SK-N-SH (cell line): ENCODE measurements around the gene MYCBPAP. TPM values are rescaled to one million over a fixed set of nuclear protein-coding genes. Genes with fewer than 3 reads are reported as not detected.

Experiments used
- CTCF ChIA-PET: fragments of 300-600, 350-600 bp; formaldehyde crosslinking; extraction: SDS; loops from one replicate; lab custom pipeline; 2021; lab: Yijun Ruan, JAX
- POLR2A ChIA-PET: fragments of 350-600 bp; sonication (Branson Sonifier 250); formaldehyde crosslinking; extraction: SDS; loops from one replicate; lab custom pipeline; 2020; ENCODE audit warnings: antibody characterized with exemption, inconsistent platforms; lab: Yijun Ruan, JAX
- DNase-seq: peaks from one replicate; pipeline ENCODE4 v3.0.0; 2012
- H2AFZ ChIP-seq: fragments of 200-600 bp; sonication (generic); 2 replicates; pipeline ENCODE4 v1.8.1; 2016; ENCODE audit warnings: antibody characterized with exemption, mild to moderate bottlenecking, low read depth
- H3F3A ChIP-seq: fragments of 200-600 bp; sonication (generic); replicated peaks from 2 replicates; pipeline ENCODE3; 2016; ENCODE audit warnings: antibody characterized with exemption, mild to moderate bottlenecking; ENCODE audit not compliant: insufficient read depth
- H3K27ac ChIP-seq, 2 experiments: fragments of 200-500 bp in 1 of 2; fragments of 200-600 bp in 1 of 2; sonication (Bioruptor generic) in 1 of 2; sonication (generic), shearing (Covaris generic) in 1 of 2; 2 replicates each; pipeline versions ENCODE4 v1.5.1 to v1.6.1; 2014 to 2016; ENCODE audit warnings: low read depth in 2 of 2, inconsistent platforms in 1 of 2, low read length in 1 of 2, mild to moderate bottlenecking in 1 of 2, mixed read lengths in 1 of 2
- H3K27me3 ChIP-seq: fragments of 200-600 bp; sonication (generic), shearing (Covaris generic); 2 replicates; pipeline ENCODE4 v1.6.1; 2016; ENCODE audit warnings: mixed run types; ENCODE audit not compliant: insufficient read depth
- H3K36me3 ChIP-seq, 2 experiments: fragments of 200-500 bp in 1 of 2; fragments of 200-600 bp in 1 of 2; sonication (Bioruptor generic) in 1 of 2; sonication (generic) in 1 of 2; replicated peaks in 1 of 2; 2 replicates each; pipeline versions ENCODE3 to v1.5.1; 2014 to 2016; ENCODE audit warnings: low read length in 1 of 2, mild to moderate bottlenecking in 1 of 2; ENCODE audit not compliant: insufficient read depth in 2 of 2, control insufficient read depth in 1 of 2
- H3K4me1 ChIP-seq, 2 experiments: fragments of 200-500 bp in 1 of 2; fragments of 200-600 bp in 1 of 2; sonication (Bioruptor generic) in 1 of 2; sonication (generic), shearing (Covaris generic) in 1 of 2; 2 replicates each; pipeline versions ENCODE4 v1.5.1 to v1.6.1; 2014 to 2016; ENCODE audit warnings: low read depth in 1 of 2, low read length in 1 of 2, mixed run types in 1 of 2; ENCODE audit not compliant: insufficient read depth in 2 of 2, control insufficient read depth in 1 of 2
- H3K4me2 ChIP-seq: fragments of 200-600 bp; sonication (generic), shearing (Covaris generic); 2 replicates; pipeline ENCODE4 v1.6.1; 2017; ENCODE audit warnings: mixed run types
- H3K4me3 ChIP-seq, 2 experiments: fragments of 200-500 bp in 1 of 2; fragments of 200-600 bp in 1 of 2; sonication (Bioruptor generic) in 1 of 2; sonication (generic), shearing (Covaris generic) in 1 of 2; 2 replicates each; pipeline versions ENCODE4 v1.5.1 to v1.8.1; 2014 to 2016; ENCODE audit warnings: low read depth in 2 of 2, inconsistent platforms in 1 of 2, low read length in 1 of 2, mild to moderate bottlenecking in 1 of 2, mixed read lengths in 1 of 2, moderate library complexity in 1 of 2
- H3K79me2 ChIP-seq: fragments of 200-600 bp; sonication (generic); 2 replicates; pipeline ENCODE4 v1.8.1; 2017; ENCODE audit warnings: mild to moderate bottlenecking; ENCODE audit not compliant: insufficient read depth
- H3K9ac ChIP-seq: fragments of 200-600 bp; sonication (generic); 2 replicates; pipeline ENCODE4 v1.6.1; 2017; ENCODE audit warnings: mixed run types
- H3K9me2 ChIP-seq: fragments of 200-600 bp; sonication (generic); 2 replicates; pipeline ENCODE4 v1.6.1; 2017; ENCODE audit warnings: mixed run types
- H3K9me3 ChIP-seq: fragments of 200-600 bp; sonication (generic); 2 replicates; pipeline ENCODE4 v1.6.1; 2017; ENCODE audit warnings: mixed run types, mild to moderate bottlenecking, moderate library complexity
- H4K20me1 ChIP-seq: fragments of 200-600 bp; sonication (generic); 2 replicates; pipeline ENCODE4 v1.6.1; 2017; ENCODE audit warnings: mild to moderate bottlenecking, mixed run types; ENCODE audit not compliant: insufficient read depth
- CHD2 ChIP-seq: fragments of 150-350 bp; IDR thresholded peaks from 2 replicates; pipeline ENCODE4 v1.6.1; 2018; ENCODE audit warnings: low read length; ENCODE audit not compliant: partially characterized antibody
- CTCF ChIP-seq: fragments of 200-600 bp; sonication (generic); IDR thresholded peaks from 2 replicates; pipeline ENCODE4 v1.6.1; 2017; ENCODE audit warnings: antibody characterized with exemption, mild to moderate bottlenecking, moderate library complexity
- EZH2phosphoT487 ChIP-seq: fragments of 200-600 bp; sonication (generic); IDR thresholded peaks from 2 replicates; pipeline ENCODE4 v1.6.1; 2017; ENCODE audit warnings: low read depth, mixed run types, mild to moderate bottlenecking, antibody characterized with exemption, moderate library complexity, borderline replicate concordance
- FOXJ3 ChIP-seq: sonication (generic); formaldehyde crosslinking; IDR thresholded peaks from 2 replicates; pipeline ENCODE4 v1.5.1; 2020; ENCODE audit warnings: mild to moderate bottlenecking, missing genetic modification reagents
- FOXM1 ChIP-seq: IDR thresholded peaks from 2 replicates; pipeline ENCODE4 v1.4.0; 2012; ENCODE audit warnings: low read depth, mild to moderate bottlenecking
- MAX ChIP-seq: IDR thresholded peaks from 2 replicates; pipeline ENCODE4 v1.4.0; 2012; ENCODE audit warnings: low read depth
- MEF2A ChIP-seq: IDR thresholded peaks from 2 replicates; pipeline ENCODE4 v1.4.0; 2012; ENCODE audit warnings: low read depth, borderline replicate concordance
- NRF1 ChIP-seq: IDR thresholded peaks from 2 replicates; pipeline ENCODE4 v1.6.1; 2012; ENCODE audit warnings: low read depth, mild to moderate bottlenecking, low read length
- PBX3 ChIP-seq: IDR thresholded peaks from 2 replicates; pipeline ENCODE4; 2012
- POLR2AphosphoS5 ChIP-seq: IDR thresholded peaks from 2 replicates; pipeline ENCODE4 v1.6.1; 2012; ENCODE audit warnings: low read depth, low read length
- RCOR1 ChIP-seq: fragments of 150-350 bp; IDR thresholded peaks from 2 replicates; pipeline ENCODE4 v1.6.1; 2017; ENCODE audit warnings: antibody characterized with exemption, low read length
- RXRA ChIP-seq: IDR thresholded peaks from 2 replicates; pipeline ENCODE4 v1.4.0; 2012; ENCODE audit warnings: low read depth, mild to moderate bottlenecking, borderline replicate concordance
- SIN3A ChIP-seq: IDR thresholded peaks from 2 replicates; pipeline ENCODE4 v1.6.1; 2012; ENCODE audit warnings: low read depth, mild to moderate bottlenecking, low read length, moderate library complexity, borderline replicate concordance
- TEAD4 ChIP-seq: IDR thresholded peaks from 2 replicates; pipeline ENCODE4 v1.4.0; 2012; ENCODE audit warnings: mild to moderate bottlenecking, borderline replicate concordance; ENCODE audit not compliant: insufficient read depth
- USF2 ChIP-seq: fragments of 150-350 bp; IDR thresholded peaks from 2 replicates; pipeline ENCODE4 v1.6.1; 2017; ENCODE audit warnings: antibody characterized with exemption, low read length, low read depth, borderline replicate concordance
- YY1 ChIP-seq: IDR thresholded peaks from 2 replicates; pipeline ENCODE4 v1.4.0; 2012; ENCODE audit warnings: low read depth, mild to moderate bottlenecking
- WGBS: methylation state at CpG from one replicate; pipeline ENCODE4 v1.1.6; 2017; ENCODE audit warnings: low lambda C conversion rate; 5-methylcytosine and 5-hydroxymethylcytosine counted together
- polyA plus RNA-seq, 3 experiments: library from polyadenylated mRNA; depleted of rRNA; stranded (reverse); fragments of >200 nt; gene quantifications; 2 replicates each; pipeline ENCODE4 v1.2.3, GENCODE V29; 2012
- TF ChIP-seq, protein P1 (sequence below): IDR thresholded peaks from 2 replicates; pipeline ENCODE4 v1.4.0; 2012; ENCODE audit warnings: low read depth, borderline replicate concordance

MYCBPAP gene
- polyA plus RNA-seq, 1 of the 3 experiments (the other 2 are of a cell fraction) = 2.4 TPM

- CTCF ChIA-PET = interaction anchor here (0.6 to 9.8 kb wide), 19 partner anchors 9 to 371 kb away, joined by 3 to 183 read pairs (median 6); partner anchors contain the start of genes CHAD, EME1, EPN3 and MRPL27
- POLR2A ChIA-PET = no interaction called here
- DNase-seq = no peak
These were observed 26.6 kb upstream of the MYCBPAP start for GRCh38 chr17:50481648-50482047.

DNA sequence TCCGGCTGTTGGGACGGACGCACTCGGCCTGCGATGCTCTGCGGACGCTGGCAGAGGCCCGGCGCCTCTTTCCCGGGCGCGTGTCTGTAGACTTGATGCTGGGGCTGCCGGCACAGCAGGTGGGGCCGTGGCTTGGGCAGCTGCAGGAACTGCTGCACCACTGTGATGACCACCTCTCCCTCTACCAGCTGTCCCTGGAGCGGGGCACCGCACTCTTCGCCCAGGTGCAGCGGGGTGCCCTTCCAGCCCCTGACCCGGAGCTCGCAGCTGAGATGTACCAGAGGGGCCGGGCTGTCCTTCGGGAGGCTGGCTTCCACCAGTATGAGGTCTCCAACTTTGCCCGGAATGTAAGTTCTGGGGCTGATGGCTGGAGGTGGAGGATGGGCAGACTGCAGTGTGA is 26.1 kb upstream of the MYCBPAP start:
- CTCF ChIA-PET = interaction anchor here (0.6 to 9.8 kb wide), 21 partner anchors 9 to 371 kb away, joined by 3 to 183 read pairs (median 6); partner anchors contain the start of genes CHAD, EME1, EPN3 and MRPL27
- no peak for DNase-seq
- Histone ChIP-seq H3K4me1 (peaks cover 10 to 17% of the 10 kb centered on the region in 2 experiments; a peak in 2 of 4 replicates), H3K4me3 (no peak overlapping the region; a peak in 1 of 4 replicates), H3K4me2 (no peak overlapping the region), H4K20me1 (no peaks in the 10 kb centered on the region), H3K36me3 (peaks cover 23 to 53% of the 10 kb centered on the region in 2 experiments), H3F3A (peaks cover 18% of the 10 kb centered on the region), H3K79me2 (peaks cover 16% of the 10 kb centered on the region), H3K27me3 (no peaks in the 10 kb centered on the region), H2AFZ (no peak overlapping the region), H3K9me3 (no peaks in the 10 kb centered on the region), H3K9me2 (no peaks in the 10 kb centered on the region), H3K27ac (peak overlapping the region; percentile 23 to 26; a peak in 2 of 4 replicates), H3K9ac (no peak overlapping the region)
- WGBS = 68% methylated on average over 23 of the region's 23 CpGs
- POLR2A ChIA-PET = no interaction called here
- TF ChIP-seq TEAD4 (no peak), NRF1 (no peak), MAX (no peak), USF2 (no peak), PBX3 (no peak), CHD2 (no peak), POLR2AphosphoS5 (no peak), EZH2phosphoT487 (no peak), FOXM1 (no peak), SIN3A (no peak), RXRA (no peak)
- TF ChIP-seq, protein P1, sequence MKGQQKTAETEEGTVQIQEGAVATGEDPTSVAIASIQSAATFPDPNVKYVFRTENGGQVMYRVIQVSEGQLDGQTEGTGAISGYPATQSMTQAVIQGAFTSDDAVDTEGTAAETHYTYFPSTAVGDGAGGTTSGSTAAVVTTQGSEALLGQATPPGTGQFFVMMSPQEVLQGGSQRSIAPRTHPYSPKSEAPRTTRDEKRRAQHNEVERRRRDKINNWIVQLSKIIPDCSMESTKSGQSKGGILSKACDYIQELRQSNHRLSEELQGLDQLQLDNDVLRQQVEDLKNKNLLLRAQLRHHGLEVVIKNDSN = no peak

More at GRCh38 chr17:50481648-50482047, 26.6 kb upstream of the MYCBPAP start:
- Histone ChIP-seq H3F3A (peaks cover 18% of the 10 kb centered on the region), H3K9me3 (no peaks in the 10 kb centered on the region), H3K4me2 (no peak overlapping the region), H3K4me1 (peaks cover 10 to 17% of the 10 kb centered on the region in 2 experiments; a peak in 2 of 4 replicates), H3K9ac (no peak overlapping the region), H3K27me3 (no peaks in the 10 kb centered on the region), H3K36me3 (peaks cover 23 to 53% of the 10 kb centered on the region in 2 experiments)
- 82% methylated on average over 4 of the region's 4 CpGs for WGBS
- TF ChIP-seq RCOR1 (no peak), POLR2AphosphoS5 (no peak), MEF2A (no peak), PBX3 (no peak), CTCF (no peak), YY1 (no peak), FOXJ3 (CRISPR knock-in tag) (no peak)
- TF ChIP-seq, all 33 proteins: peak for 0
- Histone ChIP-seq H3K9me2 (no peaks in the 10 kb centered on the region), H4K20me1 (no peaks in the 10 kb centered on the region), H2AFZ (no peak overlapping the region), H3K27ac (peak overlapping the region in 1 of 2 experiments; percentile 26; a peak in 1 of 4 replicates), H3K79me2 (peaks cover 16% of the 10 kb centered on the region), H3K4me3 (no peak overlapping the region)
